HEK293T (cell line): ENCODE results near the gene SLC36A3.

ENCODE experiments used
- ARNT ChIP-seq: fragments of 450-650 bp; IDR thresholded peaks from 2 replicates; pipeline ENCODE4 v1.6.1; 2017; ENCODE audit warnings: mild to moderate bottlenecking
- BHLHE40 ChIP-seq: fragments of 450-650 bp; IDR thresholded peaks from 2 replicates; pipeline ENCODE4 v1.6.1; 2016; ENCODE audit warnings: mild to moderate bottlenecking, moderate library complexity, borderline replicate concordance
- ELF4 ChIP-seq: fragments of 450-650 bp; IDR thresholded peaks from 2 replicates; pipeline ENCODE4 v1.6.1; 2017; ENCODE audit warnings: antibody characterized with exemption
- FOXA1 ChIP-seq: fragments of 450-650 bp; IDR thresholded peaks from 2 replicates; pipeline ENCODE4 v1.6.1; 2016; ENCODE audit warnings: mild to moderate bottlenecking
- FOXK2 ChIP-seq: fragments of 450-650 bp; IDR thresholded peaks from 2 replicates; pipeline ENCODE4 v1.6.1; 2016; ENCODE audit warnings: mild to moderate bottlenecking
- FOXM1 ChIP-seq: fragments of 450-650 bp; IDR thresholded peaks from 2 replicates; pipeline ENCODE4 v1.6.1; 2017; ENCODE audit warnings: mild to moderate bottlenecking, borderline replicate concordance
- L3MBTL2 ChIP-seq: fragments of 450-650 bp; conservative IDR thresholded peaks from 2 replicates; pipeline ENCODE4 v1.6.1; 2016; ENCODE audit warnings: mild to moderate bottlenecking
- SP1 ChIP-seq: fragments of 450-650 bp; IDR thresholded peaks from 2 replicates; pipeline ENCODE4 v1.6.1; 2017

DNA sequence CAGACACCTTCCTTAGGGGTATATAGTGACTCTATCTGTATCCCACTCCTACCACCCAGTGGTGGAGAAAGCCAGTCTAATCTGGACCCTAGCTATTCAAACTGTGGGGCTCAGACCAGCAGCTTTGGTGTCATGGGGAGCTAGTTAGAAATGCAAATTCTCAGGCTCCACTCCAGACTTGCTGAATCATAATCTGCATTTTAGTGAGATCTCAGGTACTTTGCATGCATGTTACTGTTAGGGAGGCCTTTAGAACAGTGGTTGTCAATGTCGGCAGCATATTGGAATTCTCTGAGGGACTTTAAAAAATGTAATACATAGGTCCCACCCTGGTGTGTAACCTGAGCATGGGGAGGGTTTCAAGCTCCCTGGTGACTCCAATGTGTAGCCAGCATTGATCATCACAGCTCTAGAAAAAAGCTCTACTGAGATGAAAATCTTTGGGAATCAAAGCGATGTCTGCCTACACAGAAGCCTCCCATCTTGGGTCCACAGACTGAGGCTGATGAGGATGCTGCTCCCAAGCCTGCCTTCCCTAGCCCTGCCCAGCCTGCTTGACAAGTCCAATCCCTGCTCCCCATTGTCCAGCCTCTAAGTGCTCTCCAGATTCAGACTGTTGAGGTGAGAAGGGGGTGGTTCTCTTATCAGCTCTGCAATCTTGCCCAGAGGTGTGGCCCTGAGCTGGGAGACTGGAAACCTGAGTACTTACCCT lies 62.5 kb downstream of the SLC36A3 start:
- TF ChIP-seq SP1: no peak
- TF ChIP-seq L3MBTL2: no peak
- TF ChIP-seq FOXM1: no peak
- no peak for TF ChIP-seq FOXK2
- no peak for TF ChIP-seq ELF4
- TF ChIP-seq FOXA1: no peak
- TF ChIP-seq ARNT: no peak
- TF ChIP-seq BHLHE40: no peak
